CD4-positive, alpha-beta T cell (primary cell): Measurements from ENCODE around the gene ARAP2. TPM values are rescaled to one million over a fixed set of nuclear protein-coding genes. Genes with fewer than 3 reads are reported as not detected.

Source experiments
- ATAC-seq: fragments of 200-7000 bp; cut with Tn5 transposase; one replicate; pipeline ENCODE4 v1.10.0; 2022; ENCODE audit warnings: mild to moderate bottlenecking; ENCODE audit not compliant: poor library complexity
- CTCF ChIA-PET: fragments of 350-600 bp; sonication (Branson Sonifier 250); formaldehyde crosslinking; loops from one replicate; lab custom pipeline; 2021; ENCODE audit warnings: antibody characterized with exemption, inconsistent platforms; lab: Charles Lee
- POLR2A ChIA-PET: fragments of 350-600 bp; sonication (Branson Sonifier 250); formaldehyde crosslinking; loops from one replicate; lab custom pipeline; 2021; ENCODE audit warnings: antibody characterized with exemption, inconsistent platforms; lab: Charles Lee
- DNase-seq, 14 experiments: peaks; one replicate each; pipeline ENCODE4 v3.0.0-alpha.2; 2013 to 2020; ENCODE audit warnings: mixed read lengths in 2 of 14
- H3K27ac ChIP-seq, 2 donors: one replicate each; pipeline versions ENCODE4 v1.5.1 to v1.7.0; 2013; ENCODE audit warnings: low read length in 2 of 2, low read depth in 1 of 2, mild to moderate bottlenecking in 1 of 2
- H3K27me3 ChIP-seq, 2 experiments: 1 replicate in 1 of 2; 2 replicates in 1 of 2; pipeline versions ENCODE4 v1.6.1 to v1.7.0; 2013; ENCODE audit warnings: low read length in 2 of 2, control low read depth in 1 of 2, mild to moderate bottlenecking in 1 of 2, moderate library complexity in 1 of 2; ENCODE audit not compliant: insufficient read depth in 2 of 2, control insufficient read depth in 1 of 2
- H3K36me3 ChIP-seq: one replicate; pipeline ENCODE4 v1.6.1; 2013; ENCODE audit warnings: low read length, control low read depth; ENCODE audit not compliant: insufficient read depth
- H3K4me1 ChIP-seq: one replicate; pipeline ENCODE4 v1.6.1; 2013; ENCODE audit warnings: low read length, control low read depth; ENCODE audit not compliant: insufficient read depth
- H3K4me3 ChIP-seq: one replicate; pipeline ENCODE4 v1.5.1; 2013; ENCODE audit warnings: mild to moderate bottlenecking, low read length, moderate library complexity
- H3K9me3 ChIP-seq, 2 experiments: 1 replicate in 1 of 2; 2 replicates in 1 of 2; pipeline versions ENCODE4 v1.6.1 to v1.7.0; 2013; ENCODE audit warnings: low read length in 2 of 2, mild to moderate bottlenecking in 2 of 2, control low read depth in 1 of 2, moderate library complexity in 1 of 2; ENCODE audit not compliant: control insufficient read depth in 1 of 2, insufficient read depth in 1 of 2
- H3K27ac Mint-ChIP-seq: one replicate; pipeline ENCODE4 v1.8.0; 2020; ENCODE audit warnings: mixed read lengths
- H3K27me3 Mint-ChIP-seq: one replicate; pipeline ENCODE4 v1.8.0; 2021; ENCODE audit warnings: mixed read lengths
- H3K36me3 Mint-ChIP-seq: one replicate; pipeline ENCODE4 v1.8.0; 2021; ENCODE audit warnings: low read depth, mixed read lengths
- H3K4me1 Mint-ChIP-seq: one replicate; pipeline ENCODE4 v1.8.0; 2021; ENCODE audit warnings: low read depth, mixed read lengths
- H3K4me3 Mint-ChIP-seq: one replicate; pipeline ENCODE4 v1.8.0; 2020; ENCODE audit warnings: mild to moderate bottlenecking, mixed read lengths
- H3K9me3 Mint-ChIP-seq: one replicate; pipeline ENCODE4 v1.8.0; 2020; ENCODE audit warnings: mixed read lengths
- CTCF ChIP-seq: fragments of 200-600 bp; IDR thresholded peaks from one replicate; pipeline ENCODE4 v1.8.0; 2022; ENCODE audit warnings: antibody characterized with exemption, mild to moderate bottlenecking
- intact Hi-C, 2 experiments: fragments of 100-400 bp; cut with DNase I in 1 of 2; cut with micrococcal nuclease in 1 of 2; formaldehyde crosslinking; loops; one replicate each; pipeline versions ENCODE4 v1.15.1 to v1.9.0; 2023 to 2025; cut with DNase I, micrococcal nuclease
- total RNA-seq, 174 experiments: library from RNA in 2 of 174; stranded (reverse) in 2 of 174; gene quantifications; one replicate each; pipeline ENCODE4 v1.2.3 and lab custom pipeline; 2021 to 2026

ARAP2 gene
- total RNA-seq, 2 experiments from 2014 or later, result 54.3 to 63.4 TPM

GRCh38 chr4:36241771-36242170 lies 2.5 kb downstream of the ARAP2 start:
- H3K27me3 ChIP-seq, result no peaks in the 10 kb centered on the region
- intact Hi-C loops, result loop anchor here (2.0 to 10.0 kb wide), 6 partner anchors 34 to 156 kb away; no protein-coding TSS in a partner anchor
- H3K9me3 Mint-ChIP-seq, result peaks cover 5% of the 10 kb centered on the region
- TF ChIP-seq CTCF, result no peak
- ATAC-seq (peak; percentile 51), DNase-seq (peak in 3 of 14 experiments; percentile 71 to 84 (median 74))
- H3K4me1 Mint-ChIP-seq, result peaks cover 71% of the 10 kb centered on the region
- H3K36me3 ChIP-seq, result peaks cover 20% of the 10 kb centered on the region
- H3K27ac ChIP-seq, result peak overlapping the region; percentile 76 to 93
- H3K4me3 Mint-ChIP-seq, result peak overlapping the region; percentile 99
- peak overlapping the region; percentile 85 for H3K27ac Mint-ChIP-seq
- no peaks in the 10 kb centered on the region for H3K27me3 Mint-ChIP-seq
- CTCF ChIA-PET, result interaction anchor here (4.6 kb wide), 1 partner anchor 158 kb away, joined by 15 read pairs; no protein-coding TSS in a partner anchor
- POLR2A ChIA-PET, result interaction anchor here (0.7 to 6.3 kb wide), 6 partner anchors 14 to 153 kb away, joined by 3 to 149 read pairs (median 5); no protein-coding TSS in a partner anchor
- H3K4me3 ChIP-seq, result peak overlapping the region; percentile 90
- peaks cover 28% of the 10 kb centered on the region for H3K4me1 ChIP-seq
- H3K9me3 ChIP-seq, result no peaks in the 10 kb centered on the region
- H3K36me3 Mint-ChIP-seq, result peaks cover 46% of the 10 kb centered on the region

DNA sequence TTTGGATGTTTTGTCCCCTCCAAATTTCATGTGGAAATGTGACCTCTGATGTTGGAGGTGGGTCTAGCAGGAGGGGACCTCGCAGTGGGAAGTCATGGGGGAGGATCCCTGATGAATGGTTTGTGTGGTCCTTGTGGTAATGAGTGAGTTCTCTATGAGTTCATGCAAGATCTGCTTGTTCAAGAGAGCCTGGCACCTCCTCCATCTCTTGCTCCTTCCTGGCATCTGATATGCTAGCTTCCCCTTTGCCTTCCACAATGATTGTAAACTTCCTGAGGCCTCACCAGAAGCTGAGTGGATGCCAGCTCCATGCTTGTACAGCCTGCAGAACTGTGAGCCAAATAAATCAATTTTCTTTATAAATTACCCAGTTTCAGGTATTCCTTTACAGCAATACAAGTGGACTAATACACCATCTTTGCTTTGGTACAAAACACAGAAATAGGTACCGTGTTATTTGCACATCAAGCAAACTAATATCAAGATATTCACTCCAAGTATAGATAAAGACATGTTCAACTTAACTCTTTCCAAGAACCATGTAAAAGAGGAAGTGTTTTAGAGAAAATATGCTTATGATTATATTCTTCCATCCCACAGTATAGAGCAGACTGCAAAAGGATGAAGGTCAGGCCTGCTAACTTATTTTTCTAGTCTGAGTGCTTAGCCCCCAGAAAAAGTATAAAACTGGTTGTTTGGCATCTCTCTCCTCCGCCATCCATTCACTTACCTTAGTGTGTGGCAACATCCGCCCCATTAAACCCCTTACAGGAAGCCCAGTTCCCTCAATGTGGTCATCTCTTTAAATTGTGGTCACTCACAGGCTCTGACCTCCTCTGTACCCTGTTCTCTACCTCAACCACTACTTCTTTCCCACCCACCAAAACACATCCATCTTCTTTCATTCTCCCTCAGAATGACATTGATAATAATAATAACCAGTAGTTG lies 6.7 kb downstream of the ARAP2 start:
- Histone ChIP-seq H3K4me1 (peaks cover 28% of the 10 kb centered on the region), H3K36me3 (peaks cover 27% of the 10 kb centered on the region), H3K27ac (no peak overlapping the region), H3K9me3 (peaks cover 0 to 6% of the 10 kb centered on the region in 2 experiments), H3K27me3 (no peaks in the 10 kb centered on the region), H3K4me3 (no peak overlapping the region)
- H3K27ac Mint-ChIP-seq, result no peak overlapping the region
- TF ChIP-seq CTCF, result no peak
- H3K36me3 Mint-ChIP-seq, result peaks cover 74% of the 10 kb centered on the region
- H3K4me3 Mint-ChIP-seq, result no peak overlapping the region
- H3K4me1 Mint-ChIP-seq, result peaks cover 86% of the 10 kb centered on the region
- ChIA-PET POLR2A (no interaction called here), CTCF (no interaction called here)
- peaks cover 15% of the 10 kb centered on the region for H3K9me3 Mint-ChIP-seq
- ATAC-seq, result no peak
- intact Hi-C loops, result loop anchor here in 1 of 2 experiments (5.0 kb wide), 1 partner anchor 45 kb away; the partner anchor contains the start of gene DTHD1
- DNase-seq, result peak in 1 of 14 experiments; percentile 46
- no peaks in the 10 kb centered on the region for H3K27me3 Mint-ChIP-seq

DNA sequence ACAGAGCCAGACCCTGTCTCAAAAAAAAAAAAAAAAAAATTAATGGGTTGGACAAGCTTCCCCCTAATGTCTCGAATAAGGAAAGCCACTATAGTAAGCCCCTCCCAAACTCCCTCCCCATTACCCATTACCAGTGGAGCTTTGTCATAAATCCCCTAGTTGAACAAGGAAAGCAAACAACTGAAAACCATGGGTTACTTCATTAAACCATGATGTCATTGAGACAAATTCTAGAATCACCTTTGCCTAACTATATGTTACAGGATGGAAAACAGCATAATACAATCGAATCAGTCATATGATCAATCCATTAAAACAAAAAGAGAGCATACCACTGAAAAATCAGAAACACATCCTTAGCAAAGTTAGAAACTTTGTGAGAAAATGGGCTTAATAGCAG lies 8.2 kb downstream of the ARAP2 start:
- no peak overlapping the region for H3K27ac ChIP-seq
- Mint-ChIP-seq H3K4me3 (no peak overlapping the region), H3K27ac (no peak overlapping the region), H3K4me1 (peaks cover 88% of the 10 kb centered on the region), H3K27me3 (no peaks in the 10 kb centered on the region), H3K9me3 (peaks cover 15% of the 10 kb centered on the region), H3K36me3 (peaks cover 72% of the 10 kb centered on the region)
- DNase-seq, result no peak
- intact Hi-C loops, result loop anchor here in 1 of 2 experiments (5.0 kb wide), 1 partner anchor 46 kb away; the partner anchor contains the start of gene DTHD1
- ChIA-PET CTCF (interaction anchor here (1.3 to 1.5 kb wide), 2 partner anchors 13 to 30 kb away, joined by 3 to 4 read pairs; no protein-coding TSS in a partner anchor), POLR2A (interaction anchor here (0.6 to 1.2 kb wide), 3 partner anchors 8 to 32 kb away, joined by 3 to 4 read pairs (median 3); partner anchors contain the start of gene ARAP2)
- no peak for TF ChIP-seq CTCF
- H3K27me3 ChIP-seq, result no peaks in the 10 kb centered on the region
- peaks cover 0 to 6% of the 10 kb centered on the region in 2 experiments for H3K9me3 ChIP-seq
- peaks cover 27% of the 10 kb centered on the region for H3K36me3 ChIP-seq
- no peak overlapping the region for H3K4me3 ChIP-seq
- H3K4me1 ChIP-seq, result peaks cover 28% of the 10 kb centered on the region
- ATAC-seq, result no peak
